HCT116 (cell line): Measurements from ENCODE around the gene MND1. TPM values are rescaled to one million over a fixed set of nuclear protein-coding genes. Genes with fewer than 3 reads are reported as not detected.

Experiments
- ATAC-seq: fragments of 200-7000 bp; cut with Tn5 transposase; 2 replicates; pipeline ENCODE4 v1.9.1; 2020; ENCODE audit warnings: mild to moderate bottlenecking, moderate library complexity
- BruUV-seq: library from RNA; stranded (reverse); fragments of 400-500 nt; replicated peaks from 2 replicates; lab custom pipeline; 2021; lab: Mats Ljungman, UMichigan
- CTCF ChIA-PET: fragments of 300-600 bp; sonication (Branson Sonifier 250); formaldehyde crosslinking; loops from one replicate; lab custom pipeline; 2021; ENCODE audit warnings: antibody characterized with exemption; lab: Charles Lee
- POLR2A ChIA-PET: fragments of 300-600, 350-600 bp; sonication (Branson Sonifier 250); formaldehyde crosslinking; loops from one replicate; lab custom pipeline; 2021; ENCODE audit warnings: antibody characterized with exemption; lab: Charles Lee
- RAD21 ChIA-PET, 2 experiments: fragments of 300-600 bp; sonication (Branson Sonifier 250); formaldehyde crosslinking; loops; one replicate each; lab custom pipeline; 2023; ENCODE audit warnings: low total read pairs in 2 of 2; ENCODE audit not compliant: uncharacterized antibody in 2 of 2, unreplicated experiment in 2 of 2, low non-redundant PET in 1 of 2; lab: Charles Lee
- DNase-seq: peaks from one replicate; pipeline ENCODE4 v3.0.0-alpha.2; 2010; ENCODE audit warnings: low read depth, low spot score
- H2AFZ ChIP-seq: fragments of 200-600 bp; shearing (Covaris generic), sonication (generic); 2 replicates; pipeline ENCODE4 v1.6.1; 2017; ENCODE audit warnings: low read depth, mixed run types, mixed read lengths, antibody characterized with exemption, low read length; ENCODE audit not compliant: poor library complexity, severe bottlenecking
- H3K27ac ChIP-seq: 2 replicates; pipeline ENCODE4 v1.5.1; 2012; ENCODE audit warnings: low read depth, low read length
- H3K27me3 ChIP-seq: fragments of 200-600 bp; sonication (generic); 2 replicates; pipeline ENCODE4 v1.6.1; 2016; ENCODE audit warnings: mixed run types, low read length, mixed read lengths; ENCODE audit not compliant: insufficient read depth
- H3K36me3 ChIP-seq, 2 experiments: fragments of 200-500 bp in 1 of 2; fragments of 200-600 bp in 1 of 2; sonication (Bioruptor generic) in 1 of 2; sonication (generic) in 1 of 2; 2 replicates each; pipeline versions ENCODE4 v1.5.1 to v1.6.1; 2014 to 2016; ENCODE audit warnings: low read length in 2 of 2, inconsistent platforms in 1 of 2, mixed read lengths in 1 of 2, mixed run types in 1 of 2; ENCODE audit not compliant: insufficient read depth in 2 of 2, control insufficient read depth in 1 of 2
- H3K4me1 ChIP-seq, 2 experiments: fragments of 200-600 bp in 1 of 2; sonication (generic) in 1 of 2; 2 replicates each; pipeline versions ENCODE4 v1.5.1 to v1.6.1; 2012 to 2017; ENCODE audit warnings: low read length in 2 of 2, inconsistent platforms in 1 of 2, mild to moderate bottlenecking in 1 of 2, mixed read lengths in 1 of 2, mixed run types in 1 of 2, moderate library complexity in 1 of 2; ENCODE audit not compliant: insufficient read depth in 2 of 2, control insufficient read depth in 1 of 2
- H3K4me2 ChIP-seq: fragments of 200-600 bp; sonication (generic); 2 replicates; pipeline ENCODE4 v1.6.1; 2017; ENCODE audit warnings: mixed run types, low read length, mixed read lengths
- H3K4me3 ChIP-seq, 2 experiments: fragments of 200-600 bp in 1 of 2; sonication (generic) in 1 of 2; replicated peaks in 1 of 2; 2 replicates each; pipeline ENCODE4 v1.5.1; 2011 to 2016; ENCODE audit warnings: low read length in 2 of 2, control low read depth in 1 of 2, low read depth in 1 of 2, mild to moderate bottlenecking in 1 of 2, mixed read lengths in 1 of 2, mixed run types in 1 of 2
- H3K79me2 ChIP-seq: fragments of 200-600 bp; sonication (generic); 2 replicates; pipeline ENCODE4 v1.6.1; 2017; ENCODE audit warnings: mild to moderate bottlenecking, mixed run types, low read length, moderate library complexity, mixed read lengths; ENCODE audit not compliant: insufficient read depth
- H3K9ac ChIP-seq: fragments of 200-600 bp; sonication (generic); 2 replicates; pipeline ENCODE4 v1.6.1; 2016; ENCODE audit warnings: low read length, mixed read lengths
- H3K9me2 ChIP-seq: fragments of 200-600 bp; sonication (generic), shearing (Covaris generic); 2 replicates; pipeline ENCODE4 v1.6.1; 2017; ENCODE audit warnings: mixed run types, mild to moderate bottlenecking, moderate library complexity; ENCODE audit not compliant: insufficient read depth
- H3K9me3 ChIP-seq, 2 experiments: fragments of 200-500 bp in 1 of 2; fragments of 200-600 bp in 1 of 2; sonication (Bioruptor generic) in 1 of 2; sonication (generic) in 1 of 2; 2 replicates each; pipeline ENCODE4 v1.6.1; 2014 to 2017; ENCODE audit warnings: low read length in 2 of 2, mixed read lengths in 2 of 2, inconsistent platforms in 1 of 2, low read depth in 1 of 2, mild to moderate bottlenecking in 1 of 2, mixed run types in 1 of 2, moderate library complexity in 1 of 2; ENCODE audit not compliant: control insufficient read depth in 1 of 2, insufficient read depth in 1 of 2
- H4K20me1 ChIP-seq: fragments of 200-600 bp; sonication (generic), shearing (Covaris generic); 2 replicates; pipeline ENCODE4 v1.6.1; 2017; ENCODE audit warnings: mixed run types, mild to moderate bottlenecking, moderate library complexity; ENCODE audit not compliant: insufficient read depth
- CBX3 ChIP-seq: IDR thresholded peaks from 2 replicates; pipeline ENCODE4 v1.6.1; 2012; ENCODE audit warnings: low read depth
- EGR1 ChIP-seq: IDR thresholded peaks from 2 replicates; pipeline ENCODE4 v1.6.1; 2012; ENCODE audit warnings: low read depth
- ELF1 ChIP-seq: IDR thresholded peaks from 2 replicates; pipeline ENCODE4 v1.6.1; 2012; ENCODE audit warnings: low read depth, borderline replicate concordance
- EZH2 ChIP-seq: fragments of 200-600 bp; sonication (generic); IDR thresholded peaks from 2 replicates; pipeline ENCODE4 v1.6.1; 2017; ENCODE audit warnings: antibody characterized with exemption, mixed run types
- EZH2phosphoT487 ChIP-seq: fragments of 200-600 bp; IDR thresholded peaks from 2 replicates; pipeline ENCODE4 v1.6.1; 2018; ENCODE audit warnings: antibody characterized with exemption, borderline replicate concordance
- FOSL1 ChIP-seq: IDR thresholded peaks from 2 replicates; pipeline ENCODE4 v1.6.1; 2012; ENCODE audit warnings: low read depth
- JUND ChIP-seq: IDR thresholded peaks from 2 replicates; pipeline ENCODE4 v1.6.1; 2012
- POLR2A ChIP-seq: IDR thresholded peaks from 2 replicates; pipeline ENCODE4 v1.7.0; 2011; ENCODE audit warnings: borderline replicate concordance; ENCODE audit not compliant: insufficient read depth, insufficient read length; ENCODE audit errors: extremely low read depth
- POLR2AphosphoS5 ChIP-seq: IDR thresholded peaks from 2 replicates; pipeline ENCODE4 v1.6.1; 2011; ENCODE audit warnings: mild to moderate bottlenecking, low read depth, low read length, moderate library complexity
- RAD21 ChIP-seq: IDR thresholded peaks from 2 replicates; pipeline ENCODE4 v1.6.1; 2012; ENCODE audit warnings: low read depth, mild to moderate bottlenecking
- SIN3A ChIP-seq: IDR thresholded peaks from 2 replicates; pipeline ENCODE4 v1.6.1; 2012; ENCODE audit warnings: low read depth
- SP1 ChIP-seq: IDR thresholded peaks from 2 replicates; pipeline ENCODE4 v1.6.1; 2012; ENCODE audit warnings: low read depth
- SRF ChIP-seq: IDR thresholded peaks from 2 replicates; pipeline ENCODE4 v1.6.1; 2012; ENCODE audit warnings: low read depth
- TCF7L2 ChIP-seq: IDR thresholded peaks from 2 replicates; pipeline ENCODE4 v1.7.0; 2011; ENCODE audit warnings: borderline replicate concordance, inconsistent platforms; ENCODE audit not compliant: insufficient read depth, insufficient read length; ENCODE audit errors: extremely low read depth
- YY1 ChIP-seq: IDR thresholded peaks from 2 replicates; pipeline ENCODE4 v1.6.1; 2011; ENCODE audit warnings: low read length, low read depth, moderate library complexity, mild to moderate bottlenecking; ENCODE audit not compliant: insufficient replicate concordance; ENCODE audit errors: extremely low read depth
- ZNF274 ChIP-seq: fragments of 200-500 bp; sonication (Bioruptor generic); IDR thresholded peaks from 2 replicates; pipeline ENCODE4 v1.6.1; 2014; ENCODE audit warnings: mild to moderate bottlenecking, low read depth, low read length, inconsistent platforms
- intact Hi-C: fragments of 100-400 bp; cut with micrococcal nuclease; formaldehyde crosslinking; loops from 2 replicates; pipeline ENCODE4 v1.10.0; 2022
- total RNA-seq: library from RNA; stranded (reverse); gene quantifications from one replicate; pipeline ENCODE4 v1.2.1, GENCODE V29; 2021; ENCODE audit not compliant: unreplicated experiment
- TF ChIP-seq, protein P1 (sequence below): IDR thresholded peaks from 2 replicates; pipeline ENCODE4 v1.6.1; 2012
- TF ChIP-seq, protein P2 (sequence below), 3 experiments: fragments of 200-600 bp in 1 of 3; sonication (generic) in 1 of 3; IDR thresholded peaks in 2 of 3; conservative IDR thresholded peaks in 1 of 3; 2 replicates each; pipeline ENCODE4 v1.5.1; 2012 to 2017; ENCODE audit warnings: low read depth in 2 of 3, low read length in 2 of 3, antibody characterized with exemption in 1 of 3, borderline replicate concordance in 1 of 3, control low read depth in 1 of 3, mild to moderate bottlenecking in 1 of 3, mixed read lengths in 1 of 3, mixed run types in 1 of 3, moderate library complexity in 1 of 3; ENCODE audit not compliant: insufficient read depth in 1 of 3
- TF ChIP-seq, protein P3 (sequence below): IDR thresholded peaks from 2 replicates; pipeline ENCODE4 v1.6.1; 2012; ENCODE audit warnings: low read depth

Gene MND1
- total RNA-seq, 1 experiment from 2014 or later, result 29.9 TPM

DNA sequence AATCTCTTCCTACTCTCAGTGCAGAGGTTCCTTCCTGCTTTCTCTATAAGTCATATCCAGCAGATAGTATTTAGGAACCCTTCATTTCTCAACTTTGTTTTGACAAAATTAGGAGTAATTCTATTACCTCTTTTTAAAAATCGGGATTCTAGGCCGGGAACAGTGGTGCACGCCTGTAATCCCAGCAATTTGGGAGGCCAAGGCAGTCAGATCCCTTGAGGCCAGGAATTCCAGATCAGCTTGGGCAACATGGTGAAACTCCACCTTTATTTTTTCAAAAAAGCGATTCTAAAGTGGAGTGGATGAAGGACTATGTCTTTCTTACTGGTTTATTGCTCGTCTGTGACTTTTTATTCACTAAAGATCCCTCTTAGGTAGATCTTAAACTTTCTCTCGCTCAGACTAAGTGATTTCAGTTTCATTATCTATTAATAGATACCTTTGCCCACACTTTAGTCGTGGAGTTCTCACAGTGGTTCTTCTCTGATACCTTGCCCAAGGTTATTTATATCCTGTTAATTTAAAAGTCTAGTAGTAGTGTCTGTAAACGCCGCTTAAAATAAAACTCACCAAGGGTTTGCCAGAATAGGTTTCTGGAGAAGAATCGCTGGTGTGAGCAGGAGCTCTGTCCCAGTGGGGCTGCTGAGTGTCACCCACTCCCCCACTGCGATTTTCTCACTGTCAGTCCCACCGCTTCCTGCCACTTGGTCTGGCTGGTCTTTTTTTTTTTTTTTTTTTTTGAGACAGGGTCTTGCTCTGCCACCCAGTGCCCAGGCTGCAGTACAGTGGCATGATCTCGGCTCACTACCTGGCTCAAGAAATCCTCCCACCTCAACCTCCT, 94.6 kb downstream of the MND1 start:
- POLR2A ChIA-PET, result no interaction called here
- H3K4me3 ChIP-seq, result no peak overlapping the region
- peaks cover 0 to 3% of the 10 kb centered on the region in 2 experiments; a peak in 1 of 4 replicates for H3K4me1 ChIP-seq
- no peak overlapping the region for H2AFZ ChIP-seq
- no peaks in the 10 kb centered on the region for H3K9me2 ChIP-seq
- ATAC-seq (no peak), DNase-seq (no peak)
- H4K20me1 ChIP-seq, result no peaks in the 10 kb centered on the region
- no peaks in the 10 kb centered on the region for H3K9me3 ChIP-seq
- no peaks in the 10 kb centered on the region for H3K36me3 ChIP-seq
- RAD21 ChIA-PET, result no interaction called here
- CTCF ChIA-PET, result no interaction called here
- BruUV-seq, result no TSS peak
- TF ChIP-seq CBX3 (no peak), EGR1 (no peak), TCF7L2 (no peak), ZNF274 (no peak), ELF1 (no peak), EZH2phosphoT487 (no peak), SIN3A (no peak), SRF (no peak), JUND (no peak), YY1 (no peak), FOSL1 (no peak), EZH2 (no peak), RAD21 (no peak), SP1 (no peak), POLR2A (no peak), POLR2AphosphoS5 (no peak)
- TF ChIP-seq, protein P1, sequence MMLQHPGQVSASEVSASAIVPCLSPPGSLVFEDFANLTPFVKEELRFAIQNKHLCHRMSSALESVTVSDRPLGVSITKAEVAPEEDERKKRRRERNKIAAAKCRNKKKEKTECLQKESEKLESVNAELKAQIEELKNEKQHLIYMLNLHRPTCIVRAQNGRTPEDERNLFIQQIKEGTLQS, result no peak
- TF ChIP-seq, protein P2, sequence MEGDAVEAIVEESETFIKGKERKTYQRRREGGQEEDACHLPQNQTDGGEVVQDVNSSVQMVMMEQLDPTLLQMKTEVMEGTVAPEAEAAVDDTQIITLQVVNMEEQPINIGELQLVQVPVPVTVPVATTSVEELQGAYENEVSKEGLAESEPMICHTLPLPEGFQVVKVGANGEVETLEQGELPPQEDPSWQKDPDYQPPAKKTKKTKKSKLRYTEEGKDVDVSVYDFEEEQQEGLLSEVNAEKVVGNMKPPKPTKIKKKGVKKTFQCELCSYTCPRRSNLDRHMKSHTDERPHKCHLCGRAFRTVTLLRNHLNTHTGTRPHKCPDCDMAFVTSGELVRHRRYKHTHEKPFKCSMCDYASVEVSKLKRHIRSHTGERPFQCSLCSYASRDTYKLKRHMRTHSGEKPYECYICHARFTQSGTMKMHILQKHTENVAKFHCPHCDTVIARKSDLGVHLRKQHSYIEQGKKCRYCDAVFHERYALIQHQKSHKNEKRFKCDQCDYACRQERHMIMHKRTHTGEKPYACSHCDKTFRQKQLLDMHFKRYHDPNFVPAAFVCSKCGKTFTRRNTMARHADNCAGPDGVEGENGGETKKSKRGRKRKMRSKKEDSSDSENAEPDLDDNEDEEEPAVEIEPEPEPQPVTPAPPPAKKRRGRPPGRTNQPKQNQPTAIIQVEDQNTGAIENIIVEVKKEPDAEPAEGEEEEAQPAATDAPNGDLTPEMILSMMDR (IDR thresholded peaks at IDR 0.05 in 2 of 3, conservative IDR thresholded peaks at IDR 0.05 in 1 of 3; ENCODE audit: borderline replicate concordance in 1 of 3, insufficient read depth in 1 of 3, low read depth in 2 of 3, low read length in 2 of 3), result no peak
- TF ChIP-seq, protein P3, sequence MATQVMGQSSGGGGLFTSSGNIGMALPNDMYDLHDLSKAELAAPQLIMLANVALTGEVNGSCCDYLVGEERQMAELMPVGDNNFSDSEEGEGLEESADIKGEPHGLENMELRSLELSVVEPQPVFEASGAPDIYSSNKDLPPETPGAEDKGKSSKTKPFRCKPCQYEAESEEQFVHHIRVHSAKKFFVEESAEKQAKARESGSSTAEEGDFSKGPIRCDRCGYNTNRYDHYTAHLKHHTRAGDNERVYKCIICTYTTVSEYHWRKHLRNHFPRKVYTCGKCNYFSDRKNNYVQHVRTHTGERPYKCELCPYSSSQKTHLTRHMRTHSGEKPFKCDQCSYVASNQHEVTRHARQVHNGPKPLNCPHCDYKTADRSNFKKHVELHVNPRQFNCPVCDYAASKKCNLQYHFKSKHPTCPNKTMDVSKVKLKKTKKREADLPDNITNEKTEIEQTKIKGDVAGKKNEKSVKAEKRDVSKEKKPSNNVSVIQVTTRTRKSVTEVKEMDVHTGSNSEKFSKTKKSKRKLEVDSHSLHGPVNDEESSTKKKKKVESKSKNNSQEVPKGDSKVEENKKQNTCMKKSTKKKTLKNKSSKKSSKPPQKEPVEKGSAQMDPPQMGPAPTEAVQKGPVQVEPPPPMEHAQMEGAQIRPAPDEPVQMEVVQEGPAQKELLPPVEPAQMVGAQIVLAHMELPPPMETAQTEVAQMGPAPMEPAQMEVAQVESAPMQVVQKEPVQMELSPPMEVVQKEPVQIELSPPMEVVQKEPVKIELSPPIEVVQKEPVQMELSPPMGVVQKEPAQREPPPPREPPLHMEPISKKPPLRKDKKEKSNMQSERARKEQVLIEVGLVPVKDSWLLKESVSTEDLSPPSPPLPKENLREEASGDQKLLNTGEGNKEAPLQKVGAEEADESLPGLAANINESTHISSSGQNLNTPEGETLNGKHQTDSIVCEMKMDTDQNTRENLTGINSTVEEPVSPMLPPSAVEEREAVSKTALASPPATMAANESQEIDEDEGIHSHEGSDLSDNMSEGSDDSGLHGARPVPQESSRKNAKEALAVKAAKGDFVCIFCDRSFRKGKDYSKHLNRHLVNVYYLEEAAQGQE, result no peak
- TF ChIP-seq, all 23 proteins: peak for 0
- H3K79me2 ChIP-seq, result no peaks in the 10 kb centered on the region
- intact Hi-C loops, result no loop called here
- no peak overlapping the region for H3K4me2 ChIP-seq
- H3K27me3 ChIP-seq, result no peaks in the 10 kb centered on the region
- H3K9ac ChIP-seq, result no peak overlapping the region
- no peak overlapping the region for H3K27ac ChIP-seq
